Right lobe of liver (tissue), 6 donors: ENCODE results near the gene EXOC2. TPM values are rescaled to one million over a fixed set of nuclear protein-coding genes. Genes with fewer than 3 reads are reported as not detected.

Experiments used
- ATAC-seq, 4 donors: fragments of 200-7000 bp; cut with Tn5 transposase; one replicate each; pipeline ENCODE4 v1.9.1; 2020; ENCODE audit warnings: mild to moderate bottlenecking in 4 of 4, moderate library complexity in 4 of 4
- DNase-seq, 3 donors: peaks; one replicate each; pipeline ENCODE4 v3.0.0-alpha.2; 2020
- H3K27ac ChIP-seq, 3 donors: fragments of 200-600 bp; one replicate each; pipeline ENCODE4 v1.8.0; 2022
- H3K27me3 ChIP-seq, 2 donors: fragments of 200-600 bp; one replicate each; pipeline ENCODE4 v1.8.0; 2022
- H3K36me3 ChIP-seq, 4 donors: fragments of 200-600 bp; sonication (generic) in 1 of 4; one replicate each; pipeline versions ENCODE4 v1.5.1 to v1.8.0; 2017 to 2022; ENCODE audit warnings: control low read depth in 1 of 4
- H3K4me1 ChIP-seq, 4 donors: fragments of 200-600 bp; sonication (generic) in 1 of 4; one replicate each; pipeline versions ENCODE4 v1.5.1 to v1.8.0; 2017 to 2022; ENCODE audit warnings: control low read depth in 1 of 4
- H3K4me3 ChIP-seq, 3 donors: fragments of 200-600 bp; one replicate each; pipeline ENCODE4 v1.8.0; 2022
- H3K9me3 ChIP-seq, 4 donors: fragments of 200-600 bp; sonication (generic) in 1 of 4; one replicate each; pipeline versions ENCODE4 v1.5.1 to v1.8.0; 2017 to 2022; ENCODE audit warnings: control low read depth in 1 of 4
- POLR2A ChIP-seq: fragments of 450-650 bp; IDR thresholded peaks from one replicate; pipeline ENCODE4 v1.6.1; 2017; ENCODE audit warnings: antibody characterized with exemption, mild to moderate bottlenecking
- WGBS: methylation state at CpG from one replicate; pipeline ENCODE4 v1.1.6; 2018; ENCODE audit warnings: low coverage, low lambda C conversion rate; ENCODE audit not compliant: insufficient coverage; ENCODE audit errors: missing lambda C conversion rate; 5-methylcytosine and 5-hydroxymethylcytosine counted together
- intact Hi-C, 2 donors: fragments of 100-400 bp; cut with DNase I; formaldehyde crosslinking; loops; one replicate each; pipeline versions ENCODE4 v1.11.2 to v1.14.1; 2022
- total RNA-seq, 6 experiments: library from RNA; depleted of rRNA in 2 of 6; stranded (reverse); fragments of >200 nt in 2 of 6; fragmentation: NEBNext Ultra II Directional in 3 of 6; extraction: Animal tissue kit (Norgen Biotek cat#: 25700) in 3 of 6; gene quantifications; one replicate each; pipeline versions ENCODE4 v1.1.0 to v1.2.4, GENCODE V29; 2016 to 2023
- TF ChIP-seq, protein P1 (sequence below), 4 donors: fragments of 200-600 bp in 3 of 4; fragments of 450-650 bp in 1 of 4; IDR thresholded peaks; one replicate each; pipeline versions ENCODE4 v1.5.1 to v1.8.0; 2016 to 2022; ENCODE audit warnings: antibody characterized with exemption in 4 of 4, mild to moderate bottlenecking in 2 of 4
- donor health status: DM: no; HTN: yes; CAD: no.
- donor health status: DM: no; HTN: no; CAD: no.
- donor health status: DM: no; HTN: no; CAD: no.
- donor health status: DM: no; HTN: yes; CAD: no.
- donor health status: DM: no; HTN: yes; CAD: no.

The EXOC2 gene
- total RNA-seq, 6 experiments from 2014 or later = 7.1 to 12.8 (median 10.5) TPM

GRCh38 chr6:453152-453551 is 239.8 kb downstream of the EXOC2 start:
- intact Hi-C loops = no loop called here
- Histone ChIP-seq H3K27ac (no peak overlapping the region), H3K4me3 (no peak overlapping the region), H3K27me3 (no peaks in the 10 kb centered on the region), H3K4me1 (no peaks in the 10 kb centered on the region), H3K36me3 (no peaks in the 10 kb centered on the region), H3K9me3 (no peaks in the 10 kb centered on the region)
- ATAC-seq (no peak), DNase-seq (no peak)
- WGBS = 80% methylated on average over 1 of the region's 13 CpGs
- TF ChIP-seq, protein P1, sequence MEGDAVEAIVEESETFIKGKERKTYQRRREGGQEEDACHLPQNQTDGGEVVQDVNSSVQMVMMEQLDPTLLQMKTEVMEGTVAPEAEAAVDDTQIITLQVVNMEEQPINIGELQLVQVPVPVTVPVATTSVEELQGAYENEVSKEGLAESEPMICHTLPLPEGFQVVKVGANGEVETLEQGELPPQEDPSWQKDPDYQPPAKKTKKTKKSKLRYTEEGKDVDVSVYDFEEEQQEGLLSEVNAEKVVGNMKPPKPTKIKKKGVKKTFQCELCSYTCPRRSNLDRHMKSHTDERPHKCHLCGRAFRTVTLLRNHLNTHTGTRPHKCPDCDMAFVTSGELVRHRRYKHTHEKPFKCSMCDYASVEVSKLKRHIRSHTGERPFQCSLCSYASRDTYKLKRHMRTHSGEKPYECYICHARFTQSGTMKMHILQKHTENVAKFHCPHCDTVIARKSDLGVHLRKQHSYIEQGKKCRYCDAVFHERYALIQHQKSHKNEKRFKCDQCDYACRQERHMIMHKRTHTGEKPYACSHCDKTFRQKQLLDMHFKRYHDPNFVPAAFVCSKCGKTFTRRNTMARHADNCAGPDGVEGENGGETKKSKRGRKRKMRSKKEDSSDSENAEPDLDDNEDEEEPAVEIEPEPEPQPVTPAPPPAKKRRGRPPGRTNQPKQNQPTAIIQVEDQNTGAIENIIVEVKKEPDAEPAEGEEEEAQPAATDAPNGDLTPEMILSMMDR (IDR thresholded peaks at IDR 0.05) = no peak
- TF ChIP-seq POLR2A = no peak

DNA sequence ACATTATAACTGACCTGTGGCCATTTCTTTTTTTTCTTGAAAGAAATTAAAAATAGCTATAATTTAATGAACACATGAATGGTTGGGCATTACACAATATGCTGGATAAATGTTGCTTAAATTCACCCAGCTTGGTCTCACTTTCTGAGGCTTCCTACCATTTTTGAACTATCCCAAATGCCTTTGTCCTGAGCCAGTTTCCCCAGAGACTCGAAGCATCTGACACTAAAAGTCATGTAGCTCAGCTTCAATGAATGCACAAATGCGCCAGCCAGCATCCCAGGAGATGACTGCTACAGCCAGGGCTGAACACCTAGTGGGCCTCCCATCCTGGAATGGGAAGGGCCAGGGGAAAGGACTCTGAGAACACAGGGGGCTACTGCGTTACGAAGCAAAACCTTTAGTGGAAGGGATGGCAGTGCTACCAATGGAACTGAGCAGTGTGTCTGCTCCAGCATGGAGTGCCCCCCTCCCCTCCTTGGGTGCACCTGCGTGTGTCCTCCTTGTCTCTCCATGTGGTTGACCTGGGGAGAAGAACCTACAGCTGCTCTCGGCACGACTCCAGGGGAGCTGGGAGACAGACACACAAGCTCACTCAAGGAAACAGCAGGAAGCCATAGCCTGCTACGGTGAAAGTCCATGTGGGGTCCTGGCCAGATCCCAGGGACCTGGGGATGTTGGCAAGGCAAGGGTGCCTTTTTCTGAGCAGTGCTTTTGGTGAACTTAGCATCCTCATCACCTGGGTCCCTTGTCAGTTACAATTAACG is 240.5 kb downstream of the EXOC2 start:
- DNase-seq = no peak
- ATAC-seq = no peak
- Histone ChIP-seq H3K9me3 (no peaks in the 10 kb centered on the region), H3K4me1 (no peaks in the 10 kb centered on the region), H3K4me3 (no peak overlapping the region), H3K27me3 (no peaks in the 10 kb centered on the region), H3K36me3 (no peaks in the 10 kb centered on the region), H3K27ac (no peak overlapping the region)
- TF ChIP-seq POLR2A = no peak
- TF ChIP-seq, protein P1 (IDR thresholded peaks at IDR 0.05) = no peak
- intact Hi-C loops = no loop called here
- 73% methylated on average over 3 of the region's 9 CpGs for WGBS

GRCh38 chr6:451847-452246 is 241.1 kb downstream of the EXOC2 start:
- no peaks in the 10 kb centered on the region for H3K9me3 ChIP-seq
- TF ChIP-seq, protein P1 (IDR thresholded peaks at IDR 0.05) = no peak
- no peak for TF ChIP-seq POLR2A
- H3K4me3 ChIP-seq = no peak overlapping the region
- no peaks in the 10 kb centered on the region for H3K27me3 ChIP-seq
- no peaks in the 10 kb centered on the region for H3K4me1 ChIP-seq
- no peaks in the 10 kb centered on the region for H3K36me3 ChIP-seq
- no peak overlapping the region for H3K27ac ChIP-seq
- ATAC-seq (no peak), DNase-seq (no peak)
- WGBS = 83% methylated on average over 8 of the region's 8 CpGs
- intact Hi-C loops = no loop called here

- intact Hi-C loops = no loop called here
- DNase-seq (no peak), ATAC-seq (no peak)
- WGBS = 63% methylated on average over 4 of the region's 12 CpGs
- no peak overlapping the region for H3K4me3 ChIP-seq
- H3K4me1 ChIP-seq = no peaks in the 10 kb centered on the region
- H3K27ac ChIP-seq = no peak overlapping the region
- H3K9me3 ChIP-seq = no peaks in the 10 kb centered on the region
- TF ChIP-seq POLR2A = no peak
- TF ChIP-seq, protein P1 (IDR thresholded peaks at IDR 0.05) = no peak
- H3K36me3 ChIP-seq = no peaks in the 10 kb centered on the region
- H3K27me3 ChIP-seq = no peaks in the 10 kb centered on the region
Measured at GRCh38 chr6:451336-451735, 241.6 kb downstream of the EXOC2 start.
